Transverse colon (tissue), 4 donors: ENCODE measurements around the gene HECW1. TPM values are rescaled to one million over a fixed set of nuclear protein-coding genes. Genes with fewer than 3 reads are reported as not detected.

Experiments used
- DNase-seq: peaks from one replicate; pipeline ENCODE4 v3.0.0-alpha.2; 2019
- H3K27ac ChIP-seq, 4 donors: fragments of 200-600 bp; sonication (generic); 2 replicates each; pipeline ENCODE4 v1.5.1; 2016 to 2018; ENCODE audit warnings: inconsistent platforms in 4 of 4
- H3K27me3 ChIP-seq: fragments of 200-600 bp; sonication (generic); 2 replicates; pipeline ENCODE4 v1.5.1; 2017; ENCODE audit warnings: inconsistent platforms
- H3K36me3 ChIP-seq, 4 donors: fragments of 200-600 bp; sonication (generic); 2 replicates each; pipeline ENCODE4 v1.5.1; 2017 to 2019; ENCODE audit warnings: inconsistent platforms in 4 of 4
- H3K4me1 ChIP-seq, 4 donors: fragments of 200-600 bp; sonication (generic); 2 replicates each; pipeline ENCODE4 v1.5.1; 2017 to 2020; ENCODE audit warnings: inconsistent platforms in 4 of 4
- H3K4me3 ChIP-seq, 4 donors: fragments of 200-600 bp; sonication (generic); 1 replicate in 1 of 4; 2 replicates in 3 of 4; pipeline versions ENCODE4 v1.5.1 to v1.6.1; 2017 to 2019; ENCODE audit warnings: inconsistent platforms in 4 of 4
- H3K9me3 ChIP-seq, 2 donors: fragments of 200-600 bp; sonication (generic); 2 replicates each; pipeline ENCODE4 v1.5.1; 2017 to 2019; ENCODE audit warnings: inconsistent platforms in 2 of 2
- EP300 ChIP-seq: sonication (generic); formaldehyde crosslinking; IDR thresholded peaks from one replicate; pipeline ENCODE4 v1.6.1; 2017; ENCODE audit warnings: antibody characterized with exemption, low read depth
- POLR2A ChIP-seq: fragments of 450-650 bp; IDR thresholded peaks from one replicate; pipeline ENCODE4 v1.6.1; 2016; ENCODE audit warnings: antibody characterized with exemption, mild to moderate bottlenecking, moderate library complexity
- POLR2AphosphoS5 ChIP-seq, 3 donors: sonication (generic); formaldehyde crosslinking; IDR thresholded peaks; one replicate each; pipeline ENCODE4 v1.6.1; 2016; ENCODE audit warnings: antibody characterized with exemption in 3 of 3
- WGBS, 2 donors: methylation state at CpG; one replicate each; pipeline ENCODE4 v1.1.5; 2018; ENCODE audit warnings: low coverage in 1 of 2; 5-methylcytosine and 5-hydroxymethylcytosine counted together
- in situ Hi-C, 4 donors: fragments of 200-750 bp; cut with MboI; loops; one replicate each; pipeline versions ENCODE4 v1.15.0 to v1.15.1; 2017; ENCODE audit warnings: low sequenced_read_pairs in 3 of 4, low pct_ligation_motif_present in 1 of 4, low pct_unique_long_range_greater_than_20kb in 1 of 4
- intact Hi-C: fragments of 100-400 bp; cut with DNase I; formaldehyde crosslinking; loops from one replicate; pipeline ENCODE4 v1.15.1; 2023; ENCODE audit warnings: low total_unique reads
- total RNA-seq, 4 donors: library from RNA; depleted of rRNA; stranded (reverse); fragments of >200 nt; gene quantifications; one replicate each; pipeline ENCODE4 v1.1.0, GENCODE V29; 2016
- TF ChIP-seq, protein P1 (sequence below), 5 experiments: fragments of 200-600 bp in 3 of 5; fragments of 450-650 bp in 2 of 5; sonication (generic) in 3 of 5; IDR thresholded peaks; 1 replicate in 2 of 5; 2 replicates in 3 of 5; pipeline ENCODE4 v1.5.1; 2016 to 2017; ENCODE audit warnings: antibody characterized with exemption in 5 of 5, inconsistent platforms in 3 of 5, mild to moderate bottlenecking in 2 of 5, moderate library complexity in 1 of 5

Gene HECW1
- total RNA-seq, 4 donors from 2014 or later: 1.1 to 1.4 TPM; not detected in 2

DNA sequence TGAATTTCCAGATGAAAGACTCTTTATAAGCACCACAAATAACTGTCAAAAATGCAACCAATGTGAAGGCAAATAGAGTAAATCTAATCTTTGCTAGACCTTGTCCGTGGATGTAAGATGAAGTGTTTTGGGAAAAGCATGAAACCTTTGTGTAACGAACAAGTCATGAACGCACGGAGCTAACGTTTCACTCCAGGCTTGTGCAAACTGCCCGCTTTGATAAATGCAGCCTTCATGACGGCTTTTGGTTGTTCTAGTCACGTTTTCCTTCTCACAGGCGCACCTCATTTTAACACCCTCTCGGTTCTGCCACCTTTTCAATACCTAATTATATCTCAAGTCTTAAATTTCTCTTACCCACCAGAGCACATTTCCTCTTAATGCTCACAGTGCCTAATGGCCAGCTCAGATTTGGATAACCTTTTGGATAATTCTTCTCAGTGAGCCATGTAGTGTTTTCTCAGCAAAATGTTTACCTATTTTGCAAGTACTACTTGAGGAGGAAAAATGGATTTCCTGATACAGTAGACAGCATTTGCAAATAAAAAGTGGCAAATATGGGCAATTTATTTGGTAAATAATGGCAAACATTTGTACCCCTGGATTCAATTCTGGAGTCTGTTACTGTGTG, 63.2 kb downstream of the HECW1 start:
- Histone ChIP-seq H3K4me3 (no peak overlapping the region), H3K27ac (no peak overlapping the region), H3K4me1 (no peaks in the 10 kb centered on the region), H3K9me3 (no peaks in the 10 kb centered on the region), H3K36me3 (no peaks in the 10 kb centered on the region), H3K27me3 (no peaks in the 10 kb centered on the region)
- DNase-seq: no peak
- 79 to 90% methylated on average over 5 to 10 of the region's 10 CpGs for WGBS, 2 donors
- TF ChIP-seq POLR2AphosphoS5 (IDR thresholded peaks at IDR 0.05) (no peak), EP300 (no peak)
- in situ Hi-C loops (no loop called here), intact Hi-C loops (no loop called here)

DNA sequence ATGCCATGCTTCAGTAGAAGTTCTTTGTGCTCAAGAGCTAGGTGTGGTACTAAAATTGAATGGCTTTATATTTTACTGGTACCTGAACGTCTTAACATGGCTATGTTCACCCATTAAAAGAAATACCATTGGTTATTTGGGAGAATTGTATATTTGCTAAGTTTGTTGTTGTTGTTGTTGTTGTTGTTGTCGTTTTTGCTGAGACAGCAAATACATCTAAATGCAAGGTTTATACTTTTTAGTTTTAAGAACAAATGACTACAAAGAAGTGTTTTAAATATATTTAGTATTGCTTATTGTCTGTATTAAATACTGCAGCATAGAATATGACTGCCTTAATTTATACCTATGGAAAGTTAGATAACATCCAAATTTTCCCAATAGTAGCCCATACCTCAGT, 66.9 kb downstream of the HECW1 start:
- in situ Hi-C loops: no loop called here
- intact Hi-C loops: no loop called here

DNA sequence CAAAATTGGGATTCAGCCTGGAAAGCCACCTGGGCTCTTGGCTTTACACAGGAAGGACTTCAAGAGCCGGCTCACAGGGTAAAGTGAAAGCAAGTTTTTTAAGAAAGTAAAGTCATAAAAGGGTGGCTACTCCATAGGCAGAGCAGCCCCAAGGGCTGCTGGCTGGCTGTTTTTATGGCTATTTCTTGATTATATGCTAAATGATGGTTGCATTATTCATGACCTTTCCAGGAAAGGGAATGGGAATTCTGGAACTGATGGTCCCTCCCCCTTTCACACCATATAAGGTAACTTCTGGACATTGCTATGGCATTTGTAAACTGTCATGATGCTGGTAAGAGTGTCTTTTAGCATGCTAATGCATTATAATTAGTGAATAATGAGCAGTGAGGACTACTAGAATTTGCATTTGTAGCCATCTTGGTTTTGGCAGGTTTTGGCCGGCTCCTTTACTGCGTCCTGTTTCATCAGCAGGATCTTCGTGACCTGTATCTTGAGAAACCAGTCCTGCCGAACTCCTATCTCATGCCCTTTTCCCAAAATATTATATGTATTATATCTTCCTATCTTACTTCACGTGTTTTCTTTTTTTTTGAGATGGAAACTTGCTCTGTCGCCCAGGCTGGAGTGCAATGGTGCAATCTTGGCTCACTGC, 80.5 kb downstream of the HECW1 start:
- no peaks in the 10 kb centered on the region for H3K36me3 ChIP-seq
- no peak overlapping the region for H3K27ac ChIP-seq
- no peaks in the 10 kb centered on the region for H3K27me3 ChIP-seq
- no peaks in the 10 kb centered on the region for H3K9me3 ChIP-seq
- in situ Hi-C loops: no loop called here
- no peaks in the 10 kb centered on the region for H3K4me1 ChIP-seq
- WGBS, 2 donors: 79 to 82% methylated on average over 5 to 7 of the region's 7 CpGs
- no peak overlapping the region for H3K4me3 ChIP-seq
- intact Hi-C loops: no loop called here
- DNase-seq: no peak
- TF ChIP-seq EP300 (no peak), POLR2AphosphoS5 (IDR thresholded peaks at IDR 0.05) (no peak), POLR2A (no peak)
- TF ChIP-seq, protein P1, sequence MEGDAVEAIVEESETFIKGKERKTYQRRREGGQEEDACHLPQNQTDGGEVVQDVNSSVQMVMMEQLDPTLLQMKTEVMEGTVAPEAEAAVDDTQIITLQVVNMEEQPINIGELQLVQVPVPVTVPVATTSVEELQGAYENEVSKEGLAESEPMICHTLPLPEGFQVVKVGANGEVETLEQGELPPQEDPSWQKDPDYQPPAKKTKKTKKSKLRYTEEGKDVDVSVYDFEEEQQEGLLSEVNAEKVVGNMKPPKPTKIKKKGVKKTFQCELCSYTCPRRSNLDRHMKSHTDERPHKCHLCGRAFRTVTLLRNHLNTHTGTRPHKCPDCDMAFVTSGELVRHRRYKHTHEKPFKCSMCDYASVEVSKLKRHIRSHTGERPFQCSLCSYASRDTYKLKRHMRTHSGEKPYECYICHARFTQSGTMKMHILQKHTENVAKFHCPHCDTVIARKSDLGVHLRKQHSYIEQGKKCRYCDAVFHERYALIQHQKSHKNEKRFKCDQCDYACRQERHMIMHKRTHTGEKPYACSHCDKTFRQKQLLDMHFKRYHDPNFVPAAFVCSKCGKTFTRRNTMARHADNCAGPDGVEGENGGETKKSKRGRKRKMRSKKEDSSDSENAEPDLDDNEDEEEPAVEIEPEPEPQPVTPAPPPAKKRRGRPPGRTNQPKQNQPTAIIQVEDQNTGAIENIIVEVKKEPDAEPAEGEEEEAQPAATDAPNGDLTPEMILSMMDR (IDR thresholded peaks at IDR 0.05): no peak

More for the DNA sequence above, 66.9 kb downstream of the HECW1 start:
- 33 to 46% methylated on average over 2 of the region's 2 CpGs for WGBS, 2 donors
- H3K27me3 ChIP-seq: no peaks in the 10 kb centered on the region
- H3K4me3 ChIP-seq: no peak overlapping the region
- TF ChIP-seq EP300 (no peak), POLR2AphosphoS5 (IDR thresholded peaks at IDR 0.05) (no peak), POLR2A (no peak)
- TF ChIP-seq, protein P1 (IDR thresholded peaks at IDR 0.05): no peak
- H3K36me3 ChIP-seq: no peaks in the 10 kb centered on the region
- no peak for DNase-seq
- H3K9me3 ChIP-seq: no peaks in the 10 kb centered on the region
- H3K27ac ChIP-seq: no peak overlapping the region
- no peaks in the 10 kb centered on the region for H3K4me1 ChIP-seq

DNA sequence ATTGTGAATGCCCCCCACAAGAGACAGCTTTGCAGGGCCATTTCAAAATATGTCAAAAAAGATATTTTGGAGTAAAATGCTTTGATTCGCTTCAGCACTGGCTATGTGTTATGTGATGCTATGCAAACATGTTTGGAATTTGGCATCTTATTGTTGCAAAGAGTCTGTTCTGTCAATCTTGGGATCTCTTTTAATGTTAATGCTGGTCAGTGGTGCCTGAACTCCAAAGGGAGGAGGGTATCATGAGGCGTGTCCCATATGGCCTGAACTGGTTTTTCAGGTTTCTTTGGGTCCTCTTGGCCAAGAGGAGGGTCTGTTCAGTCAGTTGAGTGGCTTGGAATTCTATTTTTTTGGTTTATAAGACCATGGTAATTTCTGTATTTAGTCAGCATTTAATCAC, 81.4 kb downstream of the HECW1 start:
- in situ Hi-C loops: no loop called here
- no peaks in the 10 kb centered on the region for H3K36me3 ChIP-seq
- no peaks in the 10 kb centered on the region for H3K27me3 ChIP-seq
- no peak for DNase-seq
- intact Hi-C loops: no loop called here
- no peak overlapping the region for H3K4me3 ChIP-seq
- 41 to 45% methylated on average over 2 of the region's 2 CpGs for WGBS, 2 donors
- TF ChIP-seq EP300 (no peak), POLR2AphosphoS5 (IDR thresholded peaks at IDR 0.05) (no peak), POLR2A (no peak)
- TF ChIP-seq, protein P1 (IDR thresholded peaks at IDR 0.05): no peak
- no peak overlapping the region for H3K27ac ChIP-seq
- no peaks in the 10 kb centered on the region for H3K4me1 ChIP-seq
- H3K9me3 ChIP-seq: no peaks in the 10 kb centered on the region
